K562 (cell line): ENCODE data around the gene PEX11B. TPM values are rescaled to one million over a fixed set of nuclear protein-coding genes. Genes with fewer than 3 reads are reported as not detected.

ENCODE experiments used
- ATAC-seq: fragments of 200-7000 bp; cut with Tn5 transposase; 3 replicates; pipeline ENCODE4 v1.9.1; 2020; ENCODE audit warnings: moderate library complexity
- BruUV-seq: library from RNA; stranded (reverse); fragments of 400-500 nt; replicated peaks from 2 replicates; lab custom pipeline; 2021; lab: Mats Ljungman, UMichigan
- CTCF ChIA-PET: fragments of 300-600 bp; formaldehyde crosslinking; extraction: SDS; loops from one replicate; lab custom pipeline; 2021; ENCODE audit warnings: low intra/inter-chr PET ratio; lab: Yijun Ruan, JAX
- POLR2A ChIA-PET: fragments of 300-600, 350-650 bp; sonication (Branson Sonifier 250); formaldehyde crosslinking; extraction: SDS; loops from one replicate; lab custom pipeline; 2021; ENCODE audit warnings: antibody characterized with exemption, inconsistent platforms; lab: Yijun Ruan, JAX
- DNase-seq, 4 experiments: peaks; one replicate each; pipeline versions ENCODE4 v3.0.0 to v3.0.0-alpha.2; 2011 to 2018; ENCODE audit warnings: low spot score in 3 of 4, mixed read lengths in 3 of 4; ENCODE audit errors: extremely low read depth in 1 of 4
- FAIRE-seq: peaks from 2 replicates; lab custom pipeline; 2011; peaks lifted over from hg19 to GRCh38; lab: Jason Lieb, UNC
- H2AFZ ChIP-seq: 2 replicates; pipeline ENCODE4 v1.6.0; 2011; ENCODE audit warnings: low read depth, low read length, control low read depth, inconsistent platforms
- H3K27ac ChIP-seq: fragments of 200-600 bp; 3 replicates; pipeline ENCODE4 v1.8.0; 2011; ENCODE audit warnings: low read depth, mild to moderate bottlenecking, control low read depth, inconsistent platforms, low read length, moderate library complexity, mixed read lengths; ENCODE audit errors: extremely low read depth
- H3K27me3 ChIP-seq, 2 experiments: fragments of 300-600 bp in 1 of 2; 2 replicates in 1 of 2; 3 replicates in 1 of 2; pipeline versions ENCODE4 v1.6.0 to v1.8.0; 2011; ENCODE audit warnings: inconsistent platforms in 2 of 2, low read length in 2 of 2, mild to moderate bottlenecking in 1 of 2, mixed read lengths in 1 of 2, moderate library complexity in 1 of 2; ENCODE audit not compliant: control insufficient read depth in 2 of 2, insufficient read depth in 2 of 2
- H3K36me3 ChIP-seq: fragments of 300-600 bp; 3 replicates; pipeline ENCODE4 v1.8.0; 2011; ENCODE audit warnings: mild to moderate bottlenecking, low read length, inconsistent platforms; ENCODE audit not compliant: control insufficient read depth, insufficient read depth
- H3K4me1 ChIP-seq, 2 experiments: fragments of 200-600 bp in 1 of 2; replicated peaks in 1 of 2; 2 replicates in 1 of 2; 3 replicates in 1 of 2; pipeline versions ENCODE4 v1.5.1 to v1.8.0; 2011; ENCODE audit warnings: inconsistent platforms in 2 of 2, low read length in 2 of 2, mild to moderate bottlenecking in 1 of 2, mixed read lengths in 1 of 2, moderate library complexity in 1 of 2; ENCODE audit not compliant: control insufficient read depth in 2 of 2, insufficient read depth in 2 of 2
- H3K4me2 ChIP-seq: 2 replicates; pipeline ENCODE4 v1.6.1; 2011; ENCODE audit warnings: low read length, control low read depth, inconsistent platforms, mixed read lengths; ENCODE audit not compliant: insufficient read depth
- H3K4me3 ChIP-seq: fragments of 200-600 bp; sonication (generic), shearing (Covaris generic); 2 replicates; pipeline ENCODE4 v1.5.1; 2016; ENCODE audit warnings: control low read depth, inconsistent platforms
- H3K79me2 ChIP-seq: fragments of 200-600 bp; 3 replicates; pipeline ENCODE4 v1.8.0; 2011; ENCODE audit warnings: low read length, inconsistent platforms; ENCODE audit not compliant: control insufficient read depth, insufficient read depth
- H3K9ac ChIP-seq, 2 experiments: 2 replicates each; pipeline versions ENCODE4 v1.6.0 to v1.6.1; 2011; ENCODE audit warnings: low read depth in 2 of 2, low read length in 2 of 2, control low read depth in 1 of 2, inconsistent platforms in 1 of 2, mild to moderate bottlenecking in 1 of 2, mixed read lengths in 1 of 2; ENCODE audit not compliant: insufficient read depth in 1 of 2
- H3K9me1 ChIP-seq: one replicate; pipeline ENCODE4 v1.6.0; 2011; ENCODE audit warnings: inconsistent platforms, mild to moderate bottlenecking, low read length, moderate library complexity; ENCODE audit not compliant: control insufficient read depth, insufficient read depth
- H3K9me3 ChIP-seq: replicated peaks from 2 replicates; pipeline ENCODE4 v1.5.1; 2011; ENCODE audit warnings: low read depth, low read length, inconsistent platforms; ENCODE audit not compliant: control insufficient read depth, insufficient read depth
- H4K20me1 ChIP-seq: replicated peaks from 2 replicates; pipeline ENCODE4 v1.6.1; 2011; ENCODE audit warnings: low read length, inconsistent platforms, mixed read lengths; ENCODE audit not compliant: control insufficient read depth, insufficient read depth
- ETV5 ChIP-seq: sonication (generic); formaldehyde crosslinking; IDR thresholded peaks from 2 replicates; pipeline ENCODE4 v1.4.0; 2020; ENCODE audit warnings: low read depth, mild to moderate bottlenecking, missing genetic modification reagents
- NRF1 ChIP-seq, 2 experiments: fragments of 450-650 bp; IDR thresholded peaks in 1 of 2; conservative IDR thresholded peaks in 1 of 2; 2 replicates each; pipeline ENCODE4 v1.6.1; 2014; ENCODE audit warnings: mild to moderate bottlenecking in 2 of 2
- ZBTB11 ChIP-seq, 3 experiments: fragments of 200-800 bp in 1 of 3; fragments of 250-450 bp in 1 of 3; fragments of 450-650 bp in 1 of 3; sonication (Bioruptor Pico) in 1 of 3; sonication (Bioruptor generic) in 1 of 3; formaldehyde crosslinking in 1 of 3; IDR thresholded peaks; 2 replicates each; pipeline versions ENCODE4 v1.6.1 to v1.8.0; 2016 to 2022; ENCODE audit warnings: mild to moderate bottlenecking in 2 of 3, missing genetic modification characterization in 2 of 3, missing compliant biosample characterization in 1 of 3, moderate library complexity in 1 of 3
- ZBTB40 ChIP-seq, 2 experiments: fragments of 450-650 bp in 1 of 2; sonication (generic) in 1 of 2; formaldehyde crosslinking in 1 of 2; IDR thresholded peaks; 2 replicates each; pipeline versions ENCODE4 v1.7.1 to v1.9.0; 2016 to 2022; ENCODE audit warnings: inconsistent platforms in 1 of 2, mild to moderate bottlenecking in 1 of 2, missing genetic modification reagents in 1 of 2
- WGBS: fragments of 100-300 bp; shearing (Covaris generic); methylation state at CpG from one replicate; pipeline ENCODE4 v1.1.6; 2016; ENCODE audit warnings: low coverage, mixed read lengths; ENCODE audit not compliant: insufficient coverage; ENCODE audit errors: missing lambda C conversion rate; 5-methylcytosine and 5-hydroxymethylcytosine counted together
- in situ Hi-C: fragments of 300-500 bp; cut with MboI; formaldehyde crosslinking; loops from 4 replicates; pipeline ENCODE4 v1.15.0; 2018; ENCODE audit warnings: inconsistent platforms, mixed read lengths
- intact Hi-C: fragments of 100-400 bp; cut with micrococcal nuclease; formaldehyde crosslinking; loops from 2 replicates; pipeline ENCODE4 v1.14.2; 2022
- polyA plus RNA-seq, 8 experiments: library from polyadenylated mRNA; depleted of rRNA in 4 of 8; stranded (reverse) in 5 of 8; unstranded in 3 of 8; fragments of >200 nt; fragmentation: Nextera tagmentation in 2 of 8; fragmentation: Illumina TruSeq in 1 of 8; extraction: Ambion mirVana in 2 of 8; extraction: Trizol in 1 of 8; gene quantifications; 2 replicates each; pipeline versions ENCODE4 v1.2.1 to v1.2.3, GENCODE V29; 2011 to 2014; ENCODE audit warnings: inconsistent platforms in 1 of 8, missing spikeins in 1 of 8
- total RNA-seq, 7 experiments: library from RNA; depleted of rRNA in 6 of 7; stranded (reverse); fragments of >200 nt in 6 of 7; fragmentation: Illumina TruSeq in 2 of 7; extraction: Trizol in 2 of 7; gene quantifications; 2 replicates each; pipeline versions ENCODE4 v1.2.1 to v1.2.3, GENCODE V29; 2011 to 2021; ENCODE audit warnings: low replicate concordance in 1 of 7

The PEX11B gene
- total and polyA plus RNA-seq, 9 of the 15 experiments (the other 6 are each of a cell fraction or from before 2014, with no cell fraction given), result 13.2 to 60.0 (median 21.7) TPM

GRCh38 chr1:145962157-145963102, 43.9 kb upstream of the PEX11B start:
- Histone ChIP-seq H3K4me2 (peak overlapping the region; percentile 86), H3K9me3 (peaks cover 3% of the 10 kb centered on the region; the same call in 1 of the 2 replicates), H3K79me2 (peaks cover 24% of the 10 kb centered on the region), H3K27ac (peak overlapping the region; percentile 87; the same call in 2 of the 3 replicates), H3K9ac (peak overlapping the region; percentile 87 to 88), H3K27me3 (no peaks in the 10 kb centered on the region; a peak in 1 of 5 replicates), H3K9me1 (no peaks in the 10 kb centered on the region), H4K20me1 (no peaks in the 10 kb centered on the region), H3K4me1 (peaks cover 29 to 37% of the 10 kb centered on the region in 2 experiments; a peak in 4 of 5 replicates), H2AFZ (peak overlapping the region; percentile 87), H3K36me3 (no peaks in the 10 kb centered on the region), H3K4me3 (peak overlapping the region; percentile 46)
- ChIA-PET CTCF (no interaction called here), POLR2A (interaction anchor here (2.1 to 4.0 kb wide), 3 partner anchors 8 to 36 kb away, joined by 8 to 50 read pairs (median 15); partner anchors contain the start of gene RBM8A)
- DNase-seq, result peak in 3 of 4 experiments; percentile 78 to 83 (median 83)
- FAIRE-seq, result peak; percentile 42
- in situ Hi-C loops (no loop called here), intact Hi-C loops (no loop called here)
- no TSS peak for BruUV-seq
- no peak for ATAC-seq
- 4% methylated on average over 22 of the region's 36 CpGs for WGBS
- TF ChIP-seq NRF1 (conservative IDR thresholded peaks at IDR 0.05 in 1 of 2, IDR thresholded peaks at IDR 0.05 in 1 of 2) (peak in 1 of 2 experiments; percentile 4; a peak in 1 of 4 replicates), ZBTB40 (IDR thresholded peaks at IDR 0.05) (peak; percentile 12; the same call in 1 of the 2 replicates), ZBTB40 (CRISPR knock-in tag; IDR thresholded peaks at IDR 0.05) (no peak), ETV5 (CRISPR knock-in tag) (0 out of 2 replicates have a peak, but pooled peaks have one; percentile 25), ZBTB11 (CRISPR knock-in tag; IDR thresholded peaks at IDR 0.05) (0 out of 6 replicates have a peak, but pooled peaks of 1 of the 3 experiments have one; percentile 24)
